GM18526 (cell line): ENCODE data around the gene PPIC.

ENCODE experiments used
- POLR2A ChIP-seq: IDR thresholded peaks from 3 replicates; pipeline ENCODE4 v1.6.1; 2011; ENCODE audit not compliant: insufficient read length; ENCODE audit errors: extremely low read depth

Gene PPIC

GRCh38 chr5:122981846-122982245 is 54.7 kb downstream of the PPIC start:
- no peak for TF ChIP-seq POLR2A

- no peak for TF ChIP-seq POLR2A
Measured at GRCh38 chr5:122978644-122979297, 57.8 kb downstream of the PPIC start.

- no peak for TF ChIP-seq POLR2A
Measured at GRCh38 chr5:122978068-122978467, 58.5 kb downstream of the PPIC start.

GRCh38 chr5:122977319-122977718 is 59.2 kb downstream of the PPIC start:
- no peak for TF ChIP-seq POLR2A
